OCI-LY7 (cell line): ENCODE results near the gene ZFP36. TPM values are rescaled to one million over a fixed set of nuclear protein-coding genes. Genes with fewer than 3 reads are reported as not detected.
"Not testable (repeated sequence)": the region's sequence is repeated elsewhere in the genome, so short reads cannot be mapped to it uniquely, and the experiment has no call there.

Experiments used
- BruUV-seq: library from RNA; stranded (reverse); fragments of 400-500 nt; replicated peaks from 2 replicates; lab custom pipeline; 2021; lab: Mats Ljungman, UMichigan
- CTCF ChIA-PET: fragments of 300-600 bp; sonication (Branson Sonifier 250); formaldehyde crosslinking; loops from one replicate; lab custom pipeline; 2022; ENCODE audit warnings: antibody characterized with exemption; ENCODE audit not compliant: unreplicated experiment; lab: Charles Lee
- POLR2A ChIA-PET: fragments of 300-600 bp; sonication (Branson Sonifier 250); formaldehyde crosslinking; loops from one replicate; lab custom pipeline; 2022; ENCODE audit warnings: antibody characterized with exemption; lab: Charles Lee
- DNase-seq: peaks from one replicate; pipeline ENCODE4 v3.0.0-alpha.2; 2015; ENCODE audit warnings: low spot score
- H2AFZ ChIP-seq: fragments of 200-600 bp; sonication (generic), shearing (Covaris generic); 2 replicates; pipeline ENCODE4 v1.6.1; 2014; ENCODE audit warnings: mild to moderate bottlenecking, antibody characterized with exemption, low read length, moderate library complexity
- H3K27ac ChIP-seq: fragments of 200-600 bp; sonication (generic); 2 replicates; pipeline ENCODE4 v1.5.1; 2014; ENCODE audit warnings: mixed run types, low read depth, mild to moderate bottlenecking, moderate library complexity, low read length, inconsistent platforms; ENCODE audit not compliant: poor library complexity, severe bottlenecking
- H3K36me3 ChIP-seq: fragments of 200-600 bp; sonication (generic); 2 replicates; pipeline ENCODE4 v1.6.1; 2014; ENCODE audit warnings: mild to moderate bottlenecking, antibody characterized with exemption, low read length, moderate library complexity, mixed read lengths; ENCODE audit not compliant: insufficient read depth
- H3K4me1 ChIP-seq: fragments of 200-600 bp; sonication (generic); 2 replicates; pipeline ENCODE4 v1.5.1; 2014; ENCODE audit warnings: mild to moderate bottlenecking, low read length; ENCODE audit not compliant: insufficient read depth, poor library complexity, severe bottlenecking
- H3K4me2 ChIP-seq: fragments of 200-600 bp; sonication (generic); 2 replicates; pipeline ENCODE4 v1.6.1; 2014; ENCODE audit warnings: mild to moderate bottlenecking, low read length
- H3K4me3 ChIP-seq: fragments of 200-600 bp; sonication (generic); 2 replicates; pipeline ENCODE4 v1.5.1; 2014; ENCODE audit warnings: mild to moderate bottlenecking, low read depth, low read length; ENCODE audit not compliant: poor library complexity, severe bottlenecking
- H3K79me2 ChIP-seq: fragments of 200-600 bp; sonication (generic); 2 replicates; pipeline ENCODE4 v1.6.1; 2016; ENCODE audit warnings: low read depth, mild to moderate bottlenecking, low read length, moderate library complexity, mixed read lengths; ENCODE audit not compliant: insufficient read depth
- H3K9me2 ChIP-seq: fragments of 200-600 bp; sonication (generic); 2 replicates; pipeline ENCODE4 v1.6.1; 2016; ENCODE audit warnings: mild to moderate bottlenecking, low read length, mixed read lengths; ENCODE audit not compliant: insufficient read depth
- H3K9me3 ChIP-seq: fragments of 200-600 bp; sonication (generic); 2 replicates; pipeline ENCODE4 v1.6.1; 2014; ENCODE audit warnings: mild to moderate bottlenecking, mixed run types, low read length, mixed read lengths
- H4K20me1 ChIP-seq: fragments of 200-600 bp; sonication (generic); 2 replicates; pipeline ENCODE4 v1.6.1; 2014; ENCODE audit warnings: mild to moderate bottlenecking, antibody characterized with exemption, low read length, moderate library complexity, mixed read lengths; ENCODE audit not compliant: insufficient read depth
- CTCF ChIP-seq: fragments of 200-600 bp; sonication (generic); conservative IDR thresholded peaks from 2 replicates; pipeline ENCODE4 v1.5.1; 2014; ENCODE audit warnings: mild to moderate bottlenecking, antibody characterized with exemption, low read length, moderate library complexity, mixed read lengths
- EZH2phosphoT487 ChIP-seq: fragments of 200-600 bp; sonication (generic); IDR thresholded peaks from 2 replicates; pipeline ENCODE4 v1.6.1; 2018; ENCODE audit warnings: low read depth, borderline replicate concordance, mild to moderate bottlenecking, mixed run types, antibody characterized with exemption, low read length, moderate library complexity, mixed read lengths
- intact Hi-C: fragments of 100-400 bp; cut with micrococcal nuclease; formaldehyde crosslinking; loops from one replicate; pipeline ENCODE4 v1.10.0; 2022; ENCODE audit not compliant: unreplicated experiment
- total RNA-seq, 2 experiments: library from RNA; depleted of rRNA in 1 of 2; stranded (reverse); fragments of >200 nt in 1 of 2; shearing (Covaris generic) in 1 of 2; gene quantifications; 2 replicates each; pipeline ENCODE4 v1.2.3, GENCODE V29; 2014 to 2022

The ZFP36 gene
- total RNA-seq, 2 experiments from 2014 or later, result 21.8 to 55.9 TPM

- no peak for TF ChIP-seq EZH2phosphoT487
- TF ChIP-seq CTCF, result no peak
- Histone ChIP-seq H4K20me1 (no peaks in the 10 kb centered on the region), H3K9me2 (no peaks in the 10 kb centered on the region), H3K79me2 (no peaks in the 10 kb centered on the region), H3K4me2 (no peak overlapping the region), H3K4me3 (no peak overlapping the region), H3K27ac (no peak overlapping the region), H2AFZ (no peak overlapping the region), H3K36me3 (peaks cover 85% of the 10 kb centered on the region), H3K4me1 (no peaks in the 10 kb centered on the region), H3K9me3 (no peaks in the 10 kb centered on the region)
- no peak for DNase-seq
- intact Hi-C loops, result no loop called here
- BruUV-seq, result no TSS peak
- ChIA-PET POLR2A (no interaction called here), CTCF (no interaction called here)
Observed at GRCh38 chr19:39375929-39376328, 30.7 kb upstream of the ZFP36 start.

GRCh38 chr19:39377373-39378362, 29.0 kb upstream of the ZFP36 start:
- Histone ChIP-seq H3K79me2 (no peaks in the 10 kb centered on the region), H3K4me2 (no peak overlapping the region), H3K9me2 (no peaks in the 10 kb centered on the region), H2AFZ (no peak overlapping the region), H3K4me1 (no peaks in the 10 kb centered on the region), H4K20me1 (no peaks in the 10 kb centered on the region), H3K27ac (no peak overlapping the region), H3K9me3 (no peaks in the 10 kb centered on the region), H3K36me3 (peaks cover 85% of the 10 kb centered on the region), H3K4me3 (no peak overlapping the region)
- no TSS peak for BruUV-seq
- POLR2A ChIA-PET, result no interaction called here
- TF ChIP-seq EZH2phosphoT487, result no peak
- TF ChIP-seq CTCF, result no peak
- DNase-seq, result no peak
- intact Hi-C loops, result no loop called here
- CTCF ChIA-PET, result no interaction called here

GRCh38 chr19:39379366-39379765, 27.3 kb upstream of the ZFP36 start:
- POLR2A ChIA-PET, BruUV-seq, H3K4me1 ChIP-seq, intact Hi-C loops, H4K20me1 ChIP-seq, H3K9me3 ChIP-seq, H3K27ac ChIP-seq, H2AFZ ChIP-seq, H3K4me3 ChIP-seq, H3K9me2 ChIP-seq, DNase-seq, CTCF ChIA-PET, H3K4me2 ChIP-seq, H3K79me2 ChIP-seq: not testable (repeated sequence)
- peaks cover 84% of the 10 kb centered on the region for H3K36me3 ChIP-seq
